HK-2 (cell line): ENCODE data around the gene IPCEF1.

Experiments used
- DNase-seq: peaks from one replicate; pipeline ENCODE4 v3.0.0-alpha.2; 2018; ENCODE audit not compliant: unreplicated experiment

Gene IPCEF1

DNA sequence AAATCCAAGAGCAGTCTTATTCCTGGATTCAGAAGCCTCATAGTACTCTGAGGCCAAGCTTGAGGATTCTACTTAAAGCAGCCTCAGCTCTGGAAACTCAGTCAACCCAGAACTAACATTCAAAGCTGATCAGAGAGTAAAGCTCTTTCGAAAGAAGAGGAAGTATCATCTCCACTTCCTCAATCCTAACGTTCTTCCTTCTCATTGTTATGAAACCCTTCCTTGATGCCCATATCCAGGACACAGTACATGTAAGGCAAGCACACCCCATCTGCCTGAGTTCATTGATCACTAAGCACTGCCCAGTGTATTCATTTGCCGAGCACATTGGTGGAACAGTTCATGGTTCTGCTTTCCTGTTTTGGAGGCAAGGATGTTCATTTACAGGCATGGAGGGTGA, at the start of gene IPCEF1:
Gene IPCEF1, minus strand, starts transcription at position 114 of the 400 bp plus-strand sequence. CDS start 90,856 bp downstream, outside the sequence.
- no peak for DNase-seq

DNA sequence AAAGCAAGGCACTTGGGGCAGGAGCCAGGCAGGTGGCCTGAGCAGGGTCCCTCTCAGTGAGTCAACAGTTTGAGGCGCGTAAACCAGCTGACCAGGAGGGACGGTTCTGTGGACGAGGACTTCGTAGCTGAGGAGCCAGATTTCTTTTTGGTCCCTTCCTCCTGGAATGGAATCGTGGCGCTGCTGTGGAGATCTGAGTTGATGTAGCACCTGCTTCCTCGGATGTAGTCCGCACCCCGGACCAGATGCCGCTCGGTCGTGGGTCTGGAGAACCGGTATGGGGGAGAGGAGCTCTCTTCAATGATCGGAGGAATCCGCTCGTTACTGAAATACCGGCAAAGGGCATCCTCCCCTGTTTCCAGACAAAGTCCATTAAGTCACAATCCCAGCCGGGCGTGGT, 49.7 kb upstream of the IPCEF1 start:
- DNase-seq: no peak

DNA sequence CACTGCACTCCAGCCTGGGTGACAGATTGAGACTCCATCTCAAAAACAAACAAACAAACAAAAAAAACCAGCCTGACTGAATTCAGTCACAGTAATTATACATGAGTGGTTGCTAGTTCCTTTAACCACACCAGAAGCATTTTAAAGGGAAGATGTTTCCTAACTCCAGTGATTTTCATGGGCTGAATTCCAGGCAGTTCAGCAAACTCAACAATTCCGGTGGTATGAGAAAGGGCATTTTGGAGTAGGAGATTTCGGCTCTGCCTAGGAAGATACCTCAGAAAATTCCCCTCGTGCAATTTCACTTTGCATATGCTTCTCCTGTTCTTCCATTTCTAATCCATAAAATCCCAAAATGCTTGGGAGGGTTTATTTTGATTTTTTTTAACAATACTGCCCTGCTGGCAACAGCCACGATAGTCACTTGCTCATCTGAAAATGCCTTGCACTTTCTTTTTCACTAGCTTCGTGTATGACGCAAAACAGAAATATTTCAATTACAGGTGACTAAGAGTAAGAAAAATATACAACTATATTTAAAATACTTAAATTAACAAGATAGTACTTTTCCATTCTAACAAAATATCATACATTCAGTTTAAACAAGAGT, 48.3 kb upstream of the IPCEF1 start:
- no peak for DNase-seq

DNA sequence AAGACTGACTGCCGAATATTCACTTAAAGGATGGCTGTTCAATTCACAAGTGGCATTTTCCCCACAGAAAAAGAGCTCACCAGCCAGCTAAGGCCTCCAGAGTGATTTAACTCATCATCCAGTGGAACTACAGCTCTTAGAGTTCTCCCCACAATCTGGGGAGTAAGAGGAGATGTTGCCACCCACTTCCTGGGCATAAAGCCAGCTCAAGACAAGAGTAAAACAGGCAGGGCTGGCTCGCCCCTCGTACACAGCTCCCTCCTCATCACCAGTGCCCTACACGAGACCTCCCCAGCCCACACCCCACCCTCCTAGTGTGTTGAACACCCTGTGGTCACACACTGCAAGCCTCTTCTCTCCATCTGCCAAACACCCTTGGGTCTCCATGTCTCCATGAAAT, 47.2 kb upstream of the IPCEF1 start:
- peak; percentile 28 for DNase-seq

GRCh38 chr6:154402081-154402780, 45.6 kb upstream of the IPCEF1 start:
- no peak for DNase-seq

DNA sequence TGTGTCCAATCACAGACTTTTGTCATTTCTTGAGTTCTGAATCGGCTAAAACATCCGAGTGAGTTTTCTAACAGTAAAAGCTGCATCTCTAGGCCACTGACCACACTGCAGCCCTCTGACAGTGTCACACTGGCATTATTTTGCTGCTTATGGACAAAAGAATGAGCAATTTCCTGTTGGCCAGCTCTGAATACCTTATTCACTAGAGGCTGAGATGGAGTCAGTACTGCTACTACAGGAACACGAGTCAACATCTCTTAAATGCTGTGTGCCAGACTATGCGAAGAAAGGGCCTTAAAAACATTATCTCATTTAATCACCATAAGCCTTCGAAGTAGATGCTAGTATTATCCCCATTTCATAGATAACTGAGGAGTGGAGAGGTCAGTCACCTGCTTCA, 42.5 kb upstream of the IPCEF1 start:
- no peak for DNase-seq

GRCh38 chr6:154397491-154398195, 41.0 kb upstream of the IPCEF1 start:
- DNase-seq: no peak

- DNase-seq: no peak
Measured at GRCh38 chr6:154395878-154396277, 39.3 kb upstream of the IPCEF1 start.

- no peak for DNase-seq
Measured at GRCh38 chr6:154395316-154395715, 38.7 kb upstream of the IPCEF1 start.

DNA sequence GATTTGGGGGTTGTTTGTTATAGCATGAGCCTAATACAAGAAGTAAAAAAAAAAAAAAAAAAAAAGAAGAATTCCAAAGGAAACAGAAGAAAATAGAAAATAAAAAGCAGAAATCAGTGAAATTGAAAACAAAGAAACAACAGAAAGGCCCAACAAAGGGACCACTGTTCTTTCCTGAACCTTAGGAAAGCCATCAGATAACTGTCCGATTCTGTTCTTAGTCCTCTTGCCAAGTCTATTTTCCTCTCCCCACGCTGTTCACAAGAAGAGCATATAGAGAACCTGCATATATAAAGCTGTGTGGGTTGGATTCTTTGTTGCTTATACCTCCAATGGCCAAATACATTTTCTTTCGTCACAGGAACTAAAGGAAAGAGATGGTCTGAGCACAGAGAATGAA, 38.0 kb upstream of the IPCEF1 start:
- DNase-seq: no peak

- DNase-seq: no peak
Measured at GRCh38 chr6:154390034-154390433, 33.4 kb upstream of the IPCEF1 start.

- no peak for DNase-seq
Measured at GRCh38 chr6:154388803-154389202, 32.2 kb upstream of the IPCEF1 start.

GRCh38 chr6:154386848-154387717, 30.5 kb upstream of the IPCEF1 start:
- no peak for DNase-seq

DNA sequence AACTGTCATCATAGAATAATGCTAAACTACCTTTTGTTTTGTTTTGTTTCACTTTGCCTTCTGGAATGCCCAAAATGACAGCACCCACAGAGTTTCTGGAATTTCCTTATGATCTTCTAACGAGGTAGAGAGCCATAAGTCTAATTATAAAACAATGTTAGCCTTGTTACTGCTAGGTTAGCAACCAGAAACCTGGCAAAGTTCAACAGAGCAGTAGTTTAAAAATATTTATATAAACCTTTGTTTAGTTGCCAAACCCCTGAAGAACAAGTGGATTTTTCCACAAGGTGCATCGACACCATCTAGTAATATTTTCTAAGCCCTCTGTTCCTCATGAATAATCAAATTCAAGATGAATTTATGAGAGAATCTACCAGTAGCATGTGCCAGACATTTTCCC, 27.6 kb upstream of the IPCEF1 start:
- DNase-seq: no peak

DNA sequence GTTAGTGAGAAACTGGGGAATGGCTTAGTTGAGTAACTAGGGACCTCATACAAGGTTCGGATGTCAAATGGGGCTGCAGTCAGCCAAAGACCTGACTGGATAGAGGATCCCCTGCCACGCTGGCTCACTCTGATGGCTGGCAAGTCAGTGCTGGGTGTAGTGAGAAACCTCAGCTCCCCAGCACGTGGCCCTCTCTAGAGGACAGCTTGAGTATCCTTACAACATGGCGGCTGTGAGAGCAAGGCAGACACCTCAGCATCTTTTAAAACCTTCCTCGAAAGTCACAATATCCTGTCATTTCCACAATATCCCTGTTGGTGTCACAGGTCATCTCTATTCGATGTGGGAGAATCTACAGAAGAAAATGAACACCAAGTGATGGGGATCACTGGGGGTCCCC, 26.7 kb upstream of the IPCEF1 start:
- no peak for DNase-seq

GRCh38 chr6:154382740-154383139, 26.1 kb upstream of the IPCEF1 start:
- DNase-seq: no peak

GRCh38 chr6:154381548-154381947, 24.9 kb upstream of the IPCEF1 start:
- no peak for DNase-seq

GRCh38 chr6:154380741-154381140, 24.1 kb upstream of the IPCEF1 start:
- DNase-seq: no peak

- DNase-seq: no peak
Measured at GRCh38 chr6:154379585-154379984, 23.0 kb upstream of the IPCEF1 start.

- DNase-seq: no peak
Measured at GRCh38 chr6:154378518-154378917, 21.9 kb upstream of the IPCEF1 start.

DNA sequence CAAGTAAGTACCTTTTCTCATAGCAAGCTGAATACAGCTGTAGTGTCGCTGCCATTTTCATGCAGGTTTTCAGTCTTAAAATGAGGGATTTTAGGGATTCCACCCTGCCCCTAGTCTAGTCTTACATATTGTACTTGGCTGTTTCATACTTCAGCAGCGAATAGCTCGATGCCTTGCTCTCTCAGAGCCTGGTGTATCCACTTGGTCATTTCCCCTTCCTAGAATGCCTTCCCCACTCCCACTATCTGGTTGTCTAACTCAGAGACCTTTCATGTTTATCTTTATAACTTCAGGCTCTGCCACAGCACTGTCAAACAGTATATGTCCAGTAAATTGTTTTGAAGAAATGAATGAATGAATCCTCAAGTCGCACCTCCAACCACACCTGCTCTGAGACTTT, 21.1 kb upstream of the IPCEF1 start:
- no peak for DNase-seq

- no peak for DNase-seq
Measured at GRCh38 chr6:154373971-154374370, 17.4 kb upstream of the IPCEF1 start.
